HG03354 (cell line): ENCODE data around the gene PFDN6.

Experiments
- ATAC-seq: cut with Tn5 transposase; IDR thresholded peaks from one replicate; pipeline ENCODE4 v1.9.1; 2021; ENCODE audit warnings: mild to moderate bottlenecking; ENCODE audit not compliant: unreplicated experiment, poor library complexity, severe bottlenecking

Gene PFDN6

GRCh38 chr6:33292996-33293682, 3.7 kb downstream of the PFDN6 start:
- ATAC-seq, result no peak

GRCh38 chr6:33294086-33294823, 4.9 kb downstream of the PFDN6 start:
- ATAC-seq, result no peak

GRCh38 chr6:33295621-33296369, 6.4 kb downstream of the PFDN6 start:
- ATAC-seq, result no peak

GRCh38 chr6:33296797-33297405, 7.5 kb downstream of the PFDN6 start:
- no peak for ATAC-seq

GRCh38 chr6:33297406-33297955, 8.1 kb downstream of the PFDN6 start:
- ATAC-seq, result no peak

- no peak for ATAC-seq
These were observed 8.8 kb downstream of the PFDN6 start for GRCh38 chr6:33297956-33298772.

GRCh38 chr6:33298773-33299236, 9.4 kb downstream of the PFDN6 start, which contains the start of gene RGL2:
Gene RGL2 (minus strand): TSS chr6:33298942. CDS start chr6:33298610, 332 bp downstream.
- peak; percentile 33 for ATAC-seq

- peak; percentile 79 for ATAC-seq
These were observed 10.0 kb downstream of the PFDN6 start for GRCh38 chr6:33299237-33299944.

GRCh38 chr6:33301877-33302276, 12.5 kb downstream of the PFDN6 start:
- no peak for ATAC-seq

GRCh38 chr6:33304216-33304615, 14.8 kb downstream of the PFDN6 start:
- no peak for ATAC-seq

GRCh38 chr6:33305052-33305451, 15.7 kb downstream of the PFDN6 start:
- ATAC-seq, result no peak

GRCh38 chr6:33306356-33306755, 17.0 kb downstream of the PFDN6 start:
- ATAC-seq, result no peak

- ATAC-seq, result peak; percentile 35
These were observed 23.1 kb downstream of the PFDN6 start for GRCh38 chr6:33312361-33313104.

GRCh38 chr6:33313105-33313708, 23.8 kb downstream of the PFDN6 start:
- ATAC-seq, result peak; percentile 1

- peak; percentile 46 for ATAC-seq
These were observed 24.5 kb downstream of the PFDN6 start, which contains the start of gene TAPBP for GRCh38 chr6:33313709-33314514. Gene TAPBP (minus strand): TSS chr6:33314078. CDS start chr6:33314041, 37 bp downstream.

GRCh38 chr6:33314515-33314942, 25.1 kb downstream of the PFDN6 start:
- ATAC-seq, result peak; percentile 31
